Lower leg skin (tissue), 3 donors: ENCODE data around the gene TCEANC2.

Experiments used
- POLR2A ChIP-seq, 2 donors: fragments of 450-650 bp; IDR thresholded peaks; one replicate each; pipeline ENCODE4 v1.6.1; 2016 to 2017; ENCODE audit warnings: antibody characterized with exemption in 2 of 2, mild to moderate bottlenecking in 1 of 2, moderate library complexity in 1 of 2
- TF ChIP-seq, protein P1 (sequence below), 3 donors: fragments of 450-650 bp; IDR thresholded peaks; one replicate each; pipeline ENCODE4 v1.5.1; 2016; ENCODE audit warnings: antibody characterized with exemption in 3 of 3, mild to moderate bottlenecking in 3 of 3, moderate library complexity in 2 of 3

DNA sequence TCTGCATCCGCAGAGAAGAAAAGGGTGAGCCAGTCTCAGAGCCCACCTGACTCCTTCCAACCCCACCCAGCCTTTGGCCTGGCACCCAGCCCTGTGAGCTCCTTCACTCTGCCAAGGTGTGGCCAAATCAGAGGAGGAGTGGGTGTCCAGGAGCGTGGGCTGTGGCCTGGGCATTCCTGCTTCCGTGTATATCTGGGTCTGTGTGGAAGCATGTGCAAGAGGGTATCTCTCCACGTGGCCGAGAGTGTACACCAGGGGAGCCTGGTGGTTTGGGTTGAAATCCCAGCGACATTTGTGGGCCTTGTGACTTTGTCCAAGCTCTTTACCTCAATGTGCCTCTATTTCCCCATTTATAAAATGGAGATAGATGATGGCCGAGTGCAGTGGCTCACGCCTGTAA, 69.6 kb downstream of the TCEANC2 start:
- TF ChIP-seq, protein P1, sequence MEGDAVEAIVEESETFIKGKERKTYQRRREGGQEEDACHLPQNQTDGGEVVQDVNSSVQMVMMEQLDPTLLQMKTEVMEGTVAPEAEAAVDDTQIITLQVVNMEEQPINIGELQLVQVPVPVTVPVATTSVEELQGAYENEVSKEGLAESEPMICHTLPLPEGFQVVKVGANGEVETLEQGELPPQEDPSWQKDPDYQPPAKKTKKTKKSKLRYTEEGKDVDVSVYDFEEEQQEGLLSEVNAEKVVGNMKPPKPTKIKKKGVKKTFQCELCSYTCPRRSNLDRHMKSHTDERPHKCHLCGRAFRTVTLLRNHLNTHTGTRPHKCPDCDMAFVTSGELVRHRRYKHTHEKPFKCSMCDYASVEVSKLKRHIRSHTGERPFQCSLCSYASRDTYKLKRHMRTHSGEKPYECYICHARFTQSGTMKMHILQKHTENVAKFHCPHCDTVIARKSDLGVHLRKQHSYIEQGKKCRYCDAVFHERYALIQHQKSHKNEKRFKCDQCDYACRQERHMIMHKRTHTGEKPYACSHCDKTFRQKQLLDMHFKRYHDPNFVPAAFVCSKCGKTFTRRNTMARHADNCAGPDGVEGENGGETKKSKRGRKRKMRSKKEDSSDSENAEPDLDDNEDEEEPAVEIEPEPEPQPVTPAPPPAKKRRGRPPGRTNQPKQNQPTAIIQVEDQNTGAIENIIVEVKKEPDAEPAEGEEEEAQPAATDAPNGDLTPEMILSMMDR (IDR thresholded peaks at IDR 0.05): no peak
- no peak for TF ChIP-seq POLR2A (IDR thresholded peaks at IDR 0.05)
